ENCODE measurements around the gene BDNF.
"Not testable (repeated sequence)": the region's sequence is repeated elsewhere in the genome, so short reads cannot be mapped to it uniquely, and the experiment has no call there.

The BDNF gene

GRCh38 chr11:27665508-27666101 is 34.6 kb downstream of the BDNF start:
- DNase-seq (ENCODE audit: low read depth): not testable (repeated sequence)

- DNase-seq (ENCODE audit: low read depth): no peak
Observed at GRCh38 chr11:27663326-27663725, 36.9 kb downstream of the BDNF start.

DNA sequence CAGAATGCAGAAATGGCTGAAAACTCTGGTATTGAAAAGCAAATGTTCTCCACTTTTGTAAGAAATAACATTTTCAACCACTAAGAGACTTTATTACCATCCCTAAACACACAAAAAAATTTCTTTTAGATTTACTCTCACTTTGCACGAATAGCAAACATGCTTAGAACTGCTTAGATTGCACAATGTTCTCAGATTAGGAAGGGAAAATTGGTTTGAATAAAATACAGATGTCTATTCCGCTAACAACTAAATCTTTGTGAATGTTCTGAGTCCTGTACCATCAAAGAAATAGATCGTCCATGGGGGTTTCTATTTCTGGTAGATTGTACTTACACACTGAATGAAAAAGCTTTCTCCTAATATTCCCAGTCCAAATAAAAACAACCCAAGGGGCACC is 40.1 kb downstream of the BDNF start:
- no peak for DNase-seq (ENCODE audit: low read depth)

DNA sequence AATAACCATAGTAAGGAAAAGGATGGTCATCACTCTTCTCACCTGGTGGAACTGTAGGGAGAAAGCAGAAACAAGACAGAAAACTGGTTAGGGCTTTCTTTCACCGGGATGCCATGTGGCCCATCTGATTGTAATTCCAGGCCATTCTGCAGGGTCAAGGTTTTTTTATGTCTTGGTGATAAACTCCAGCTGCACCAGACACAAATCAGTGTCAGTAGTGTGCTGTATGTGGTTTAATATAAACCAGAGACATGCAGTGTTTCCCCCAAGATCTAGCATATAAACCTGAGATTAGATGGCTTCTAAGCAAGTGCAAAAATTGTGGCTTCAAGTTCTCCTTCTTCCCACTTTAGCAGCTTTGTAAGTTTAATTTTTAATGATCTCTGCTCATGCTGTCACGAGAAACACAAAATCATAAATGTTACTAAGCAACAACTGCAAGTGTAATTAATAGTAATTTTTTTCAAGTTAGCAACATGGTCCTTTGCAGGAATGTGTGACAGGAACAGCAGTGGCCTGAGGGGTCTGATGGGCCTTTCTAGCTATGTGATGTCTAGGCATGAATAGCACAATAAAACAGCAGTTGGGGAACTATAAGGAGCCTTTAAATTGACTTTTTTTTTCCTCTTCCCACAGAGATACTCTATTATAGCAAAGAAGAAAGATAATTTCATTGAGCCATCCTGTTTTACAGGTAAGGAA is 41.6 kb downstream of the BDNF start:
- DNase-seq (ENCODE audit: low read depth): no peak

GRCh38 chr11:27656806-27657483 is 43.3 kb downstream of the BDNF start:
- no peak for DNase-seq (ENCODE audit: low read depth)

DNA sequence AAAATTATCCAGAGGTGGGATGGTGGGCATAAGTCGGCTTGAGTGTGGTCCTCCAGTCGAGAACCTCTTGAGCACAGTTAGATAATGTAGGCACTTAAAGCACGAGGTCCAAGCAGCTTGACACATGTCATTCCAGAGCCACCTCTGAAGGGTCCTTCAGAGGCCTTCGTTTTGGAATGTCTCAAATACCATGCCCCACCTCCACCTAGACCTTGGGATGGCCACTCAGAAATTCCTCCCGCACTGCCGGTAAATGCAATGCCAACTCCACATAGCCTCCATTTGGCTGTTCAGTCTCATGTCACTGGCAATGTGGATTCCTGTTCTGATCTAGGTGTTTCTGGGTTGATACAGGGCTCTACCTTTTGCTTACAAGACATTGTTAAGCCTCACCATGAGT is 43.9 kb downstream of the BDNF start:
- no peak for DNase-seq (ENCODE audit: low read depth)

DNA sequence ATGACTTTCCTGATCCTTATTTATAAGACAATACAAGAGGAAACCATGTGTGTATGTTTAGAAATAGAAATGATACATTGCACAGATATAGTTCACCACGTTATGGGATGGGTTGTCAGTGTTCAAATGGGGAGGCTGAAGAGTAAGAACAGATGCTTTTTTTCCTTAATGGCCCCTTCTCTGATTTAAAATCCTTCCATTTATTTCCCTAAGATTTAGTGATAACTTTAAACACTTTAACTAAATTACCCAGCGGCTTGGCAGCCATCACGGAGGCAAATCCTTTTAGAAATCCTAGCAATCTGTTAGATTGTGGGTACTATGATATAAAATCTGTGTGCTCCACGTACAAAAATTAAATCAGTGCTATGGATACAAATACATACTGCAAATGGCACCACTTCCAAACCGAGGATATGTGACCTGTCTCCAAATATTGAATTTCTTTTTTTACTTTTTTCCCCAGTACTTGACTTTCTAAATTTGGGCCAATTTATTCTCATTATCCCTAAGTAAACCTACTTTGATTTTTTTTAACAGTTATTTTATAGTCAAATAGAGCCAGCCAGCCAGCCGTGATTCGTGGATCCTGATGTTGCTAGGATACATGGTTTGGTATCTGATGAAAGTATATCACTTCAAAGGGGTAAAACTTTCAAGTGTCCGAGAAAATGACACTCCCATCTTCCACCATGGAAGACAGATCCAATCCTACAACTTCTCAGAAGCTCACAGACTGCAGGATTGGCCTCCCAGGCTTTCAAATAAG is 46.1 kb downstream of the BDNF start:
- no peak for DNase-seq (ENCODE audit: low read depth)

- DNase-seq (ENCODE audit: low read depth): no peak
Observed at GRCh38 chr11:27651711-27652110, 48.5 kb downstream of the BDNF start.

GRCh38 chr11:27650988-27651387 is 49.3 kb downstream of the BDNF start:
- no peak for DNase-seq (ENCODE audit: low read depth)

DNA sequence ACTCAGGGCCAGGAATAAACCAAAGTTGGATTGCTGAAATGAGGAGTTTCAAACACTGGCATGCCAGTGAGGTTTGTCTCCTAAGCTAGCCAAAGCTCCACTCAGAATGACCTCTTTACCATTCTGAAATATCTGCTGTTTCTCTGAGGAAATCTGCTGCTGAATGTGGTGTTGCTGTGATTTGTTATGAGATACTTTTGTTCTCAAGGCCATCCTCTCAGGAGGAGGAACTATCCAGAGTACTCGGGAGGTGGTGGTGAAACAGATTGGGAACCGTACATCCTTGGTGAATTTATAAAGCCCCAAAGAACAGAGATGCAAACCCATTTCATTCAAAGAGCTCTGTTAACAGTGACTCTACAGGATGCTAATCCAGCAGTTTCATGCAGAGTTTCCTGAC is 50.5 kb downstream of the BDNF start:
- DNase-seq (ENCODE audit: low read depth): no peak

DNA sequence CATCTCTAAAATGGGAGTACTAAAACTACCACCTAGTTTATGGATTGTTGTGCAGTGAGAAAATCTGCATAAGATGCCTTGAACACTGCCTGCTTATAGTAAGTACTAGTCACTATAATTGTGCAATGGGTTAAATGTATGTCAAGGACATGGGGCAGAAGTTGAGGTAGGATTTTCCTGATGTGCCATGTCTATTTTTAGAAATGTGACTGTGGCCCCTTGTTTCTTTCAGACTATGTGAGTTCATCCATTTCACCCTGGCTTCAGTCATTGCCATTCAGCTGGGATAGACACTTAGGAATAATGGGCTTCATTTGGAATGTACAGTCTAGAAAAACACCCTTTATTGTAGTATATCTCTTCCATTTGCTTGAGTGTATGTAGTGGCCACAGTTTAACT is 51.4 kb downstream of the BDNF start:
- no peak for DNase-seq (ENCODE audit: low read depth)

GRCh38 chr11:27646051-27646818 is 54.0 kb downstream of the BDNF start:
- no peak for DNase-seq (ENCODE audit: low read depth)

DNA sequence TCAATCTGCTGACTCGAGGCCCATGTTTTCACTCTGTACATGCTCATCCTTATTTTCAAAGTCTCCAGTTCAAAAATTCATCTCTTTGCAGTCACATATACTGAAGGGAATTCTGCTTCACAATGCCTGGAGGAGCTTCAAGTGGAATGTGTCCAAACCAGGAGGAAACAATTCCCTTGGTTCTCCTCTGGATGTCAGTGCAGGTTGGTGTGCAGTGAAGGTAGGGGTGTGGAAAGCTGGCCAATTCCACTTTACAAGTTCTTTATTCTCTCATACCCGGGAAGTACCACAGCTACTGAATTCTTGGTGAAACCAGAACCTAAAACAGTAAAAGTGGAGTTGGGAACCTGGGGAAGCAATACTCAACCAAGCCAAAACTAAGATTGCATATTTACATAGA is 57.3 kb downstream of the BDNF start:
- no peak for DNase-seq (ENCODE audit: low read depth)

DNA sequence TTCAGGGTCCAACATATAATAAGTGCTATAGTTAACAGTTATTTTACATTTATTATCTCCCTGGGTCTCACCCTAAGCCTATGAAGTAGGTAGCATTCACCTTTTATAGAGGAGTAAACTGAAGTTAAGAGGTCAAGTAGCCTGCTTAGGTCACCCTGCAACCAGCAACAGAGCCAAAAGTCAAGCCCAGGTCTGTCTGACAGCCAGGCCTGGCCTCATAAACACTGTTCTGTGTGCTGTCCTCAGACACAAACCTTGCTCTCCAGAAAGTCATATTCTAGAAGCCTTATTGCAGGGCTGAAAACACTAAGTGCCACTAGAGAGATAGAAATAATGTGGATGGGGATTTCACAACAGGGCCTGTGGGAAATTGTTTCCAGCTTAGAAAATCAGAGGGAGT is 59.3 kb downstream of the BDNF start:
- DNase-seq (ENCODE audit: low read depth): no peak

DNA sequence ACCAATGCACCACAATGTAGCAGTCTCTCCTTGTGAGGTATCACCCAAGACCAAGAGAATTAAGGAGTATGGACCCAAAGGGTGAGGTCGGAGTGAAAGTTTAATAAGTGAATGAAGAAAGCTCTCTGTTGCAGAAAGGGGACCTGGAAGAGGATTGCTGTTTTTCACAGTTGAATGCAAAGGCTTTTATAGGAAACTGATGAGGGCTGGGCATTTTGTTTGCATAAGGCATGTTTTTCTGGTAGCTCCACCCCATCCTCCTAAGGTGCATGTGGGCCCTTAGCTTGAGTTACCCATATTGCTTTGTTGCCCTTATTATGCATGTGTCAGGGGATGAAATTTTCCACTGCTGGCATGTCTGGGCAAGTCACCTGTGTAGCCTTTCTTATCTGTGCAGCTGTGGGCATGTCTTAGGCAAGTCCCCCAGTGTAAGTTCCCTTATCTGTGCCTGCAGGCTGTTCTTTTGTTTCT is 64.7 kb downstream of the BDNF start:
- no peak for DNase-seq (ENCODE audit: low read depth)

DNA sequence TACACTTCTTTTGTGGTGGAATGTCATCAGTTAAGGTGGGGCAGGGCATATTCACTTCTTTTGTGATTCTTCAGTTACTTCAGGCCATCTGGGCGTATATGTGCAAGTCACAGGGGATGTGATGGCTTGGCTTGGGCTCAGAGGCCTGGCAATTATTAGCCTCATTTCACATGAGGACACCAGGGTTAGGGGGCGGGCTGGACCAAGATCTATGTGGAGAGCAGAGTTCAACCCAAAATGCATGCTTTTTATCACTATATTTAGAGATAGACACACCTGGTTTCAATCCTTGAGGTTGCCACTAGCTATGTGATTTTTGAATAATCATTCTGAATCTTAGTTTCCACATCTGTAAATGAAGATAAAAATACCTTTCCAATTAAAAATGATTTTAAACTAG is 65.5 kb downstream of the BDNF start:
- not testable (repeated sequence) for DNase-seq (ENCODE audit: low read depth)

DNA sequence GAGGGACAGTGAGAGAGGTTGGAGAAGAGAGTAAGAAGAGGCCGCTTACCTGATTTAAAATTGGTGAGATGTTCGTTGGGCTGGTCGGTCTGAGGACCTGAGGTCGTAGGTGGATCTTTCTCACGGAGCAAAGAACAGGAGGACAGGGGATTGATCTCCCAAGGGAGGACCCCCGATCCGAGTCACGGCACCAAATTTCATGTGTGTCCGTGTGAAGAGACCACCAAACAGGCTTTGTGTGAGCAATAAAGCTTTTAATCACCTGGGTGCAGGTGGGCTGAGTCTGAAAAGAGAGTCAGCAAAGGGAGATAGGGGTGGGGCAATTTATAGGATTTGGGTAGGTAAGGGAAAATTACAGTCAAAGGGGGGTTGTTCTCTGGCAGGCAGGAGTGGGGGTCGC is 66.0 kb downstream of the BDNF start:
- DNase-seq (ENCODE audit: low read depth): not testable (repeated sequence)

GRCh38 chr11:27629023-27629422 is 71.2 kb downstream of the BDNF start:
- not testable (repeated sequence) for DNase-seq (ENCODE audit: low read depth)

DNA sequence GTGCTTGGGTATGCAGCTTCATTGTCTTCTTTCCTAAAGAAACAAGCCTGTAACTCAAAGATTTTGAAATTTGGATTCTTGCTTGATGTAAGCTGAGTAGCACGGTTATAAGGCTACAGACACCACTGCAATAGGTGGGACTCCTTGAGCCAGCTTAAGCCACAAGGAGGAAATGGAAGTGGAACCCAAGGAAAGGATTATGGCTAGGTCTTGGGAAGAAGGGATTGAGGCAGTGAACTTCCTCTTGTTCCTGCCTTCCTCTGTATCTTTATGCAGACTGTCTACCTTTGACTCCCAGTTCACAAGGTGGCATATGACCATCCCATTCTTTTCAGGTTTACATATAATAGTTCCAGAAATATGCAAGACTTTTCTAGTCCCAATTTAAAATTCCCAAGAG is 72.3 kb downstream of the BDNF start:
- no peak for DNase-seq (ENCODE audit: low read depth)

DNA sequence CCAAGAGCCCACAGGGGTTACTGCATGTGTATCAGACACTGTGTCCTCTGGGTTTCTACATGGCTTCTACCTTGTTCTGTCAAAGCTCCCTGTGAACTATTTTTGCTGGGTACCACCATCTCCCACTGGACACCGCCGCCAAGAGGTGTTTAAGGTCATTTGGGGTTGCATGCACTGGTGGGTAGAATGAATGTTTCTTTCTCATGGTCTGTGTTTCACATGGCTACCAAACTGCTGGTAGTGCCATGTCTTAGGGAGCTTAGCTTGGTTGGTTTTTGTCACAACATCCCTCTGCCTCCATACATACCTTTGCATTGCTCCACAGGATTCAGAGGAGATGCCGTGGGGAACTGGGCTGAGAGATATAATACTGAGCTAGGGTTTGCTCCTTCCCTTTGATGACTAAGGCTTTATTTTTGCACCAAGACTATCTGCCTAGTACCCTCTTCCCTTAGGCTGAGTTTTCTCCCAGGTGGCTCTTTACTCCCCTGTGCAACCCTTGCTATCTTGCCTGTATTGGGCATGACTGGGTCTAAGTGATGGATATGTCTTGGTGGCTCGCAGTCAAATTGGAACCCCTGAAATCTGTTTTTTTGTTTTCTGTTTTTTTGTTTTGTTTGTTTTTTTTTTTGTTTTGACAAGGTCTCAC is 73.2 kb downstream of the BDNF start:
- DNase-seq (ENCODE audit: low read depth): no peak

DNA sequence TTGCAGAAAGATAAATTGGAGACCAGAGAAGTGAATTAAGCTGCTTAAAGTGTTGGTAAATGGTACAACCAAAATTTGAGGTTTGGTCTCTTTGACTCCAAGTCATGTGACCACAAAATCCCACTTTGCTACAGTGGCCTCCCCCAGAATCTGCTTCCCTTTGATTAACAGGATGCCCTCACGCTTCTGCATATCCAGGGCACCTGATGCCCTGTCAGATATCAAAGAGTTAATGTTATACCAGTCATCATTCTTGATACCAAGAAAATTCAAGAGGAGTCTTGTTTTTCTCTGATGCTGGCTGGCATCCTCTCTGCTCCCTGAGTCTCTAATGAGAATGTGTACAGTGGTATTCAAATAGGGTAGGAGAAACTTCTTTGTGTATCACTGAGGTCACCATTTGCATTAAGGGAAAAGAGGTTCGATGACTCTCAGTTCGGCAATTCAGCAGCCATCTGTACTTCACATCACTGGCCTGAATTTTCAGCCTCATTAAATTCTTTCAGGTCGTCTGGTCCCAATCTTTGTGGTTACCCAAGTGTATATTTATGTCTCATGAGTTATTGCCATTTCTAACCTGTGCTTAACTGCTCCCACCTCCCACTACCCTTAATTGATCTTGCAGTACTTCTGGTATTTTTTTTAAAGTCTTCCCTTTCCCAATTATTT is 73.9 kb downstream of the BDNF start:
- DNase-seq (ENCODE audit: low read depth): no peak

Data from stromal cell of bone marrow (primary cell).